WTC11 (cell line): ENCODE measurements around the gene CALM3.

ENCODE experiments used
- ATF3 ChIP-seq: sonication (generic); formaldehyde crosslinking; conservative IDR thresholded peaks from 2 replicates; pipeline ENCODE4 v1.8.1; 2022; ENCODE audit warnings: mild to moderate bottlenecking, missing genetic modification reagents
- FOXJ3 ChIP-seq: sonication (generic); formaldehyde crosslinking; IDR thresholded peaks from 2 replicates; pipeline ENCODE4 v1.9.0; 2021; ENCODE audit warnings: missing genetic modification reagents, mild to moderate bottlenecking, borderline replicate concordance
- NFYB ChIP-seq: sonication (generic); formaldehyde crosslinking; conservative IDR thresholded peaks from 2 replicates; pipeline ENCODE4 v1.8.0; 2022; ENCODE audit warnings: low read depth, missing genetic modification reagents
- PRDM15 ChIP-seq: sonication (generic); formaldehyde crosslinking; IDR thresholded peaks from 2 replicates; pipeline ENCODE4 v1.8.0; 2022; ENCODE audit warnings: missing genetic modification reagents
- SMAD3 ChIP-seq: sonication (generic); formaldehyde crosslinking; IDR thresholded peaks from 2 replicates; pipeline ENCODE4 v1.8.0; 2022; ENCODE audit warnings: missing genetic modification reagents, mild to moderate bottlenecking, borderline replicate concordance
- SP1 ChIP-seq: sonication (generic); formaldehyde crosslinking; conservative IDR thresholded peaks from 2 replicates; pipeline ENCODE4 v1.8.1; 2022; ENCODE audit warnings: missing genetic modification reagents
- TEAD4 ChIP-seq: sonication (generic); formaldehyde crosslinking; IDR thresholded peaks from 2 replicates; pipeline ENCODE4 v1.8.0; 2022; ENCODE audit warnings: mild to moderate bottlenecking, missing genetic modification reagents
- ZNF416 ChIP-seq: fragments of 250-450 bp; sonication (Bioruptor Pico); IDR thresholded peaks from 2 replicates; pipeline ENCODE4 v1.9.0; 2021; ENCODE audit warnings: mild to moderate bottlenecking, inconsistent platforms
- TF ChIP-seq, protein P1 (sequence below): fragments of 200-600 bp; IDR thresholded peaks from 2 replicates; pipeline ENCODE4 v1.8.0; 2022; ENCODE audit warnings: antibody characterized with exemption
- TF ChIP-seq, protein P2 (sequence below): sonication (generic); formaldehyde crosslinking; IDR thresholded peaks from 2 replicates; pipeline ENCODE4 v1.8.1; 2023; ENCODE audit warnings: mild to moderate bottlenecking, missing genetic modification reagents, moderate library complexity
- TF ChIP-seq, protein P3 (sequence below): sonication (generic); formaldehyde crosslinking; IDR thresholded peaks from 2 replicates; pipeline ENCODE4 v1.8.1; 2022; ENCODE audit warnings: mild to moderate bottlenecking, missing genetic modification reagents, moderate library complexity, borderline replicate concordance

GRCh38 chr19:46608581-46609345 lies 7.6 kb downstream of the CALM3 start:
- TF ChIP-seq, protein P1, sequence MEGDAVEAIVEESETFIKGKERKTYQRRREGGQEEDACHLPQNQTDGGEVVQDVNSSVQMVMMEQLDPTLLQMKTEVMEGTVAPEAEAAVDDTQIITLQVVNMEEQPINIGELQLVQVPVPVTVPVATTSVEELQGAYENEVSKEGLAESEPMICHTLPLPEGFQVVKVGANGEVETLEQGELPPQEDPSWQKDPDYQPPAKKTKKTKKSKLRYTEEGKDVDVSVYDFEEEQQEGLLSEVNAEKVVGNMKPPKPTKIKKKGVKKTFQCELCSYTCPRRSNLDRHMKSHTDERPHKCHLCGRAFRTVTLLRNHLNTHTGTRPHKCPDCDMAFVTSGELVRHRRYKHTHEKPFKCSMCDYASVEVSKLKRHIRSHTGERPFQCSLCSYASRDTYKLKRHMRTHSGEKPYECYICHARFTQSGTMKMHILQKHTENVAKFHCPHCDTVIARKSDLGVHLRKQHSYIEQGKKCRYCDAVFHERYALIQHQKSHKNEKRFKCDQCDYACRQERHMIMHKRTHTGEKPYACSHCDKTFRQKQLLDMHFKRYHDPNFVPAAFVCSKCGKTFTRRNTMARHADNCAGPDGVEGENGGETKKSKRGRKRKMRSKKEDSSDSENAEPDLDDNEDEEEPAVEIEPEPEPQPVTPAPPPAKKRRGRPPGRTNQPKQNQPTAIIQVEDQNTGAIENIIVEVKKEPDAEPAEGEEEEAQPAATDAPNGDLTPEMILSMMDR: no peak
- TF ChIP-seq ZNF416 (CRISPR knock-in tag) (no peak), NFYB (CRISPR knock-in tag) (no peak), SP1 (CRISPR knock-in tag) (no peak), PRDM15 (CRISPR knock-in tag) (no peak), FOXJ3 (CRISPR knock-in tag) (no peak), SMAD3 (CRISPR knock-in tag) (no peak), ATF3 (CRISPR knock-in tag) (no peak), TEAD4 (CRISPR knock-in tag) (no peak)
- TF ChIP-seq, protein P2, sequence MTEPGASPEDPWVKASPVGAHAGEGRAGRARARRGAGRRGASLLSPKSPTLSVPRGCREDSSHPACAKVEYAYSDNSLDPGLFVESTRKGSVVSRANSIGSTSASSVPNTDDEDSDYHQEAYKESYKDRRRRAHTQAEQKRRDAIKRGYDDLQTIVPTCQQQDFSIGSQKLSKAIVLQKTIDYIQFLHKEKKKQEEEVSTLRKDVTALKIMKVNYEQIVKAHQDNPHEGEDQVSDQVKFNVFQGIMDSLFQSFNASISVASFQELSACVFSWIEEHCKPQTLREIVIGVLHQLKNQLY (CRISPR knock-in tag): no peak
- TF ChIP-seq, protein P3, sequence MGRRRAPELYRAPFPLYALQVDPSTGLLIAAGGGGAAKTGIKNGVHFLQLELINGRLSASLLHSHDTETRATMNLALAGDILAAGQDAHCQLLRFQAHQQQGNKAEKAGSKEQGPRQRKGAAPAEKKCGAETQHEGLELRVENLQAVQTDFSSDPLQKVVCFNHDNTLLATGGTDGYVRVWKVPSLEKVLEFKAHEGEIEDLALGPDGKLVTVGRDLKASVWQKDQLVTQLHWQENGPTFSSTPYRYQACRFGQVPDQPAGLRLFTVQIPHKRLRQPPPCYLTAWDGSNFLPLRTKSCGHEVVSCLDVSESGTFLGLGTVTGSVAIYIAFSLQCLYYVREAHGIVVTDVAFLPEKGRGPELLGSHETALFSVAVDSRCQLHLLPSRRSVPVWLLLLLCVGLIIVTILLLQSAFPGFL (CRISPR knock-in tag): no peak
